OCI-LY7 (cell line): ENCODE measurements around the gene KAZN. TPM values are rescaled to one million over a fixed set of nuclear protein-coding genes. Genes with fewer than 3 reads are reported as not detected.

ENCODE experiments used
- BruUV-seq: library from RNA; stranded (reverse); fragments of 400-500 nt; replicated peaks from 2 replicates; lab custom pipeline; 2021; lab: Mats Ljungman, UMichigan
- CTCF ChIA-PET: fragments of 300-600 bp; sonication (Branson Sonifier 250); formaldehyde crosslinking; loops from one replicate; lab custom pipeline; 2022; ENCODE audit warnings: antibody characterized with exemption; ENCODE audit not compliant: unreplicated experiment; lab: Charles Lee
- POLR2A ChIA-PET: fragments of 300-600 bp; sonication (Branson Sonifier 250); formaldehyde crosslinking; loops from one replicate; lab custom pipeline; 2022; ENCODE audit warnings: antibody characterized with exemption; lab: Charles Lee
- DNase-seq: peaks from one replicate; pipeline ENCODE4 v3.0.0-alpha.2; 2015; ENCODE audit warnings: low spot score
- H2AFZ ChIP-seq: fragments of 200-600 bp; sonication (generic), shearing (Covaris generic); 2 replicates; pipeline ENCODE4 v1.6.1; 2014; ENCODE audit warnings: mild to moderate bottlenecking, antibody characterized with exemption, low read length, moderate library complexity
- H3K27ac ChIP-seq: fragments of 200-600 bp; sonication (generic); 2 replicates; pipeline ENCODE4 v1.5.1; 2014; ENCODE audit warnings: mixed run types, low read depth, mild to moderate bottlenecking, moderate library complexity, low read length, inconsistent platforms; ENCODE audit not compliant: poor library complexity, severe bottlenecking
- H3K36me3 ChIP-seq: fragments of 200-600 bp; sonication (generic); 2 replicates; pipeline ENCODE4 v1.6.1; 2014; ENCODE audit warnings: mild to moderate bottlenecking, antibody characterized with exemption, low read length, moderate library complexity, mixed read lengths; ENCODE audit not compliant: insufficient read depth
- H3K4me1 ChIP-seq: fragments of 200-600 bp; sonication (generic); 2 replicates; pipeline ENCODE4 v1.5.1; 2014; ENCODE audit warnings: mild to moderate bottlenecking, low read length; ENCODE audit not compliant: insufficient read depth, poor library complexity, severe bottlenecking
- H3K4me2 ChIP-seq: fragments of 200-600 bp; sonication (generic); 2 replicates; pipeline ENCODE4 v1.6.1; 2014; ENCODE audit warnings: mild to moderate bottlenecking, low read length
- H3K4me3 ChIP-seq: fragments of 200-600 bp; sonication (generic); 2 replicates; pipeline ENCODE4 v1.5.1; 2014; ENCODE audit warnings: mild to moderate bottlenecking, low read depth, low read length; ENCODE audit not compliant: poor library complexity, severe bottlenecking
- H3K79me2 ChIP-seq: fragments of 200-600 bp; sonication (generic); 2 replicates; pipeline ENCODE4 v1.6.1; 2016; ENCODE audit warnings: low read depth, mild to moderate bottlenecking, low read length, moderate library complexity, mixed read lengths; ENCODE audit not compliant: insufficient read depth
- H3K9me2 ChIP-seq: fragments of 200-600 bp; sonication (generic); 2 replicates; pipeline ENCODE4 v1.6.1; 2016; ENCODE audit warnings: mild to moderate bottlenecking, low read length, mixed read lengths; ENCODE audit not compliant: insufficient read depth
- H3K9me3 ChIP-seq: fragments of 200-600 bp; sonication (generic); 2 replicates; pipeline ENCODE4 v1.6.1; 2014; ENCODE audit warnings: mild to moderate bottlenecking, mixed run types, low read length, mixed read lengths
- H4K20me1 ChIP-seq: fragments of 200-600 bp; sonication (generic); 2 replicates; pipeline ENCODE4 v1.6.1; 2014; ENCODE audit warnings: mild to moderate bottlenecking, antibody characterized with exemption, low read length, moderate library complexity, mixed read lengths; ENCODE audit not compliant: insufficient read depth
- CTCF ChIP-seq: fragments of 200-600 bp; sonication (generic); conservative IDR thresholded peaks from 2 replicates; pipeline ENCODE4 v1.5.1; 2014; ENCODE audit warnings: mild to moderate bottlenecking, antibody characterized with exemption, low read length, moderate library complexity, mixed read lengths
- EZH2phosphoT487 ChIP-seq: fragments of 200-600 bp; sonication (generic); IDR thresholded peaks from 2 replicates; pipeline ENCODE4 v1.6.1; 2018; ENCODE audit warnings: low read depth, borderline replicate concordance, mild to moderate bottlenecking, mixed run types, antibody characterized with exemption, low read length, moderate library complexity, mixed read lengths
- intact Hi-C: fragments of 100-400 bp; cut with micrococcal nuclease; formaldehyde crosslinking; loops from one replicate; pipeline ENCODE4 v1.10.0; 2022; ENCODE audit not compliant: unreplicated experiment
- total RNA-seq, 2 experiments: library from RNA; depleted of rRNA in 1 of 2; stranded (reverse); fragments of >200 nt in 1 of 2; shearing (Covaris generic) in 1 of 2; gene quantifications; 2 replicates each; pipeline ENCODE4 v1.2.3, GENCODE V29; 2014 to 2022

Gene KAZN
- total RNA-seq, 2 experiments from 2014 or later, result 0.40 to 2.4 TPM

- CTCF ChIA-PET, result no interaction called here
Observed at GRCh38 chr1:14857436-14858195, 259.1 kb downstream of the KAZN start.

GRCh38 chr1:14862114-14862771, 263.8 kb downstream of the KAZN start:
- Histone ChIP-seq H3K4me1 (no peaks in the 10 kb centered on the region), H3K4me3 (no peak overlapping the region), H3K79me2 (no peaks in the 10 kb centered on the region), H3K4me2 (no peak overlapping the region), H3K36me3 (no peaks in the 10 kb centered on the region), H3K27ac (no peak overlapping the region), H2AFZ (no peak overlapping the region), H3K9me3 (no peaks in the 10 kb centered on the region), H4K20me1 (no peaks in the 10 kb centered on the region), H3K9me2 (no peaks in the 10 kb centered on the region)
- intact Hi-C loops, result no loop called here
- ChIA-PET POLR2A (interaction anchor here (1.0 kb wide), 1 partner anchor 18 kb away, joined by 3 read pairs; no protein-coding TSS in a partner anchor), CTCF (no interaction called here)
- no TSS peak for BruUV-seq
- TF ChIP-seq EZH2phosphoT487, result no peak
- TF ChIP-seq CTCF, result no peak
- DNase-seq, result no peak

More at GRCh38 chr1:14857436-14858195, 259.1 kb downstream of the KAZN start:
- Histone ChIP-seq H3K79me2 (no peaks in the 10 kb centered on the region), H2AFZ (no peak overlapping the region), H3K4me1 (no peaks in the 10 kb centered on the region), H3K4me2 (no peak overlapping the region), H3K36me3 (no peaks in the 10 kb centered on the region), H3K9me2 (no peaks in the 10 kb centered on the region), H3K27ac (no peak overlapping the region), H3K9me3 (no peaks in the 10 kb centered on the region), H3K4me3 (no peak overlapping the region), H4K20me1 (no peaks in the 10 kb centered on the region)
- POLR2A ChIA-PET, result interaction anchor here (0.7 kb wide), 1 partner anchor 346 kb away, joined by 5 read pairs; no protein-coding TSS in a partner anchor
- DNase-seq, result no peak
- BruUV-seq, result no TSS peak
- intact Hi-C loops, result no loop called here
- TF ChIP-seq EZH2phosphoT487 (no peak), CTCF (no peak)
